H1 (cell line): Measurements from ENCODE around the gene PIAS4. TPM values are rescaled to one million over a fixed set of nuclear protein-coding genes. Genes with fewer than 3 reads are reported as not detected.

ENCODE experiments used
- GTF2F1 ChIP-seq: IDR thresholded peaks from 2 replicates; pipeline ENCODE4 v1.6.1; 2012; ENCODE audit warnings: low read depth, low read length, improper control_type of control experiment, borderline replicate concordance
- RNF2 ChIP-seq: fragments of 200-900, 300-1000 bp; sonication (generic); IDR thresholded peaks from 2 replicates; pipeline ENCODE4 v1.7.1; 2016; ENCODE audit warnings: borderline replicate concordance, low read depth, mild to moderate bottlenecking, antibody characterized with exemption, low read length; ENCODE audit not compliant: poor library complexity, severe bottlenecking; ENCODE audit errors: missing control alignments
- TCF12 ChIP-seq: IDR thresholded peaks from 2 replicates; pipeline ENCODE4 v1.6.1; 2011; ENCODE audit warnings: low read depth, mild to moderate bottlenecking, low read length
- polyA plus RNA-seq, 7 experiments: library from polyadenylated mRNA; depleted of rRNA in 3 of 7; stranded (reverse) in 5 of 7; unstranded in 2 of 7; fragments of >200 nt in 5 of 7; fragments of 200-250 nt in 2 of 7; gene quantifications; 1 replicate in 5 of 7; 2 replicates in 1 of 7; 4 replicates in 1 of 7; pipeline versions ENCODE4 v1.2.1 to v1.2.3, GENCODE V29; 2011 to 2013; ENCODE audit warnings: missing spikeins in 2 of 7, mixed read lengths in 2 of 7
- total RNA-seq: library from RNA; stranded (reverse); fragmentation: NEBNext Ultra II Directional; extraction: Animal tissue kit (Norgen Biotek cat#: 25700); gene quantifications from 2 replicates; pipeline ENCODE4 v1.2.1, GENCODE V29; 2021

Gene PIAS4
- total and polyA plus RNA-seq, 2 of the 8 experiments (the other 6 are each of a cell fraction or from before 2014, with no cell fraction given), result 30.2 to 51.4 TPM

GRCh38 chr19:4032436-4032835 is 24.9 kb downstream of the PIAS4 start (continued):
- no peak for TF ChIP-seq GTF2F1
- no peak for TF ChIP-seq RNF2
- no peak for TF ChIP-seq TCF12
